OCI-LY3 (cell line): ENCODE data around the gene KIF15.
"Not testable (repeated sequence)": the region's sequence is repeated elsewhere in the genome, so short reads cannot be mapped to it uniquely, and the experiment has no call there.

Experiments
- H2AFZ ChIP-seq: fragments of 200-600, 300-600 bp; shearing (Covaris generic); 2 replicates; pipeline ENCODE4 v1.6.0; 2014; ENCODE audit warnings: antibody characterized with exemption, low read depth, low read length
- H3K27ac ChIP-seq: fragments of 200-600, 300-600 bp; sonication (generic); 2 replicates; pipeline ENCODE4 v1.5.1; 2014; ENCODE audit warnings: mild to moderate bottlenecking, low read length, moderate library complexity, mixed read lengths
- H3K27me3 ChIP-seq: fragments of 200-600, 300-600 bp; sonication (generic); 2 replicates; pipeline ENCODE4 v1.6.1; 2014; ENCODE audit warnings: low read depth, low read length, mixed read lengths
- H3K36me3 ChIP-seq: fragments of 200-600, 300-600 bp; sonication (generic); replicated peaks from 2 replicates; pipeline ENCODE3; 2014; ENCODE audit warnings: low read depth, low read length, mixed read lengths
- H3K4me1 ChIP-seq: fragments of 300-600, 200-600 bp; sonication (generic); 2 replicates; pipeline ENCODE4 v1.6.1; 2014; ENCODE audit warnings: low read length, mixed read lengths
- H3K4me2 ChIP-seq: fragments of 200-600, 300-600 bp; sonication (generic); 2 replicates; pipeline ENCODE4 v1.6.1; 2014; ENCODE audit warnings: low read length, mixed read lengths
- H3K4me3 ChIP-seq: fragments of 300-600, 200-600 bp; sonication (generic); 2 replicates; pipeline ENCODE4 v1.5.1; 2014; ENCODE audit warnings: antibody characterized with exemption, mild to moderate bottlenecking, low read length, moderate library complexity
- H3K79me2 ChIP-seq: fragments of 300-600, 200-600 bp; shearing (Covaris generic); 2 replicates; pipeline ENCODE4 v1.6.1; 2014; ENCODE audit warnings: mild to moderate bottlenecking, low read length, mixed read lengths
- H3K9ac ChIP-seq: fragments of 300-600, 200-600 bp; shearing (Covaris generic); 2 replicates; pipeline ENCODE4 v1.6.0; 2014; ENCODE audit warnings: mild to moderate bottlenecking, low read length, moderate library complexity
- H3K9me3 ChIP-seq: fragments of 200-600, 300-600 bp; shearing (Covaris generic); 2 replicates; pipeline ENCODE4 v1.6.1; 2014; ENCODE audit warnings: low read length, mixed read lengths; ENCODE audit not compliant: insufficient read depth
- H4K20me1 ChIP-seq: fragments of 200-600, 300-600 bp; sonication (generic); 2 replicates; pipeline ENCODE4 v1.6.1; 2016; ENCODE audit warnings: low read length, mixed read lengths; ENCODE audit not compliant: insufficient read depth
- CTCF ChIP-seq: fragments of 200-600, 300-600 bp; sonication (generic); IDR thresholded peaks from 2 replicates; pipeline ENCODE4 v1.5.1; 2014; ENCODE audit warnings: antibody characterized with exemption, low read length, low read depth
- EZH2phosphoT487 ChIP-seq: fragments of 200-600 bp; shearing (Covaris generic); IDR thresholded peaks from 2 replicates; pipeline ENCODE4 v1.6.1; 2018; ENCODE audit warnings: antibody characterized with exemption, mixed run types, low read depth

Gene KIF15

GRCh38 chr3:44805960-44806359 is 44.4 kb downstream of the KIF15 start:
- H3K27me3 ChIP-seq, result no peaks in the 10 kb centered on the region
- H3K4me2 ChIP-seq, result no peak overlapping the region
- TF ChIP-seq CTCF (no peak), EZH2phosphoT487 (no peak)
- H3K4me3 ChIP-seq, result no peak overlapping the region
- no peaks in the 10 kb centered on the region for H3K4me1 ChIP-seq
- peaks cover 42% of the 10 kb centered on the region for H3K36me3 ChIP-seq
- H3K79me2 ChIP-seq, result no peaks in the 10 kb centered on the region
- no peaks in the 10 kb centered on the region for H3K9me3 ChIP-seq
- H2AFZ ChIP-seq, result no peak overlapping the region
- no peaks in the 10 kb centered on the region for H4K20me1 ChIP-seq
- no peak overlapping the region for H3K9ac ChIP-seq
- H3K27ac ChIP-seq, result no peak overlapping the region

GRCh38 chr3:44814751-44815150 is 53.2 kb downstream of the KIF15 start:
- Histone ChIP-seq H3K4me1 (no peaks in the 10 kb centered on the region), H3K36me3 (peaks cover 34% of the 10 kb centered on the region), H3K4me2 (no peak overlapping the region), H3K4me3 (no peak overlapping the region), H2AFZ (no peak overlapping the region), H3K27ac (no peak overlapping the region), H3K27me3 (no peaks in the 10 kb centered on the region), H4K20me1 (no peaks in the 10 kb centered on the region), H3K9me3 (no peaks in the 10 kb centered on the region), H3K9ac (no peak overlapping the region), H3K79me2 (no peaks in the 10 kb centered on the region)
- TF ChIP-seq CTCF (no peak), EZH2phosphoT487 (no peak)

GRCh38 chr3:44816334-44816733 is 54.7 kb downstream of the KIF15 start:
- not testable (repeated sequence) for H3K4me3 ChIP-seq, H3K9ac ChIP-seq, H3K4me2 ChIP-seq, H3K79me2 ChIP-seq, H2AFZ ChIP-seq, H3K27ac ChIP-seq, H4K20me1 ChIP-seq, H3K9me3 ChIP-seq, H3K27me3 ChIP-seq, H3K4me1 ChIP-seq
- H3K36me3 ChIP-seq, result peaks cover 26% of the 10 kb centered on the region

- H3K79me2 ChIP-seq, H3K4me2 ChIP-seq, H3K27me3 ChIP-seq, H3K4me3 ChIP-seq, H2AFZ ChIP-seq, H3K9me3 ChIP-seq, H3K27ac ChIP-seq, H4K20me1 ChIP-seq, H3K9ac ChIP-seq: not testable (repeated sequence)
- Histone ChIP-seq H3K36me3 (peaks cover 18% of the 10 kb centered on the region), H3K4me1 (peaks cover 18% of the 10 kb centered on the region)
Measured at GRCh38 chr3:44821206-44821605, 59.6 kb downstream of the KIF15 start.

GRCh38 chr3:44825264-44825925 is 63.8 kb downstream of the KIF15 start:
- Histone ChIP-seq H3K27ac (peak overlapping the region; percentile 23), H4K20me1 (no peaks in the 10 kb centered on the region; the same call in 1 of the 2 replicates), H3K9me3 (no peaks in the 10 kb centered on the region), H3K79me2 (no peaks in the 10 kb centered on the region), H3K9ac (no peak overlapping the region), H2AFZ (no peak overlapping the region), H3K4me1 (peaks cover 31% of the 10 kb centered on the region), H3K36me3 (peaks cover 36% of the 10 kb centered on the region), H3K27me3 (no peaks in the 10 kb centered on the region), H3K4me2 (peak overlapping the region; percentile 29), H3K4me3 (no peak overlapping the region)
- TF ChIP-seq EZH2phosphoT487, result no peak
- TF ChIP-seq CTCF, result no peak
